Astrocyte of the hippocampus (primary cell): ENCODE results near the gene SPTLC3.

Experiments used
- DNase-seq: peaks from one replicate; pipeline ENCODE4 v3.0.0; 2011; ENCODE audit warnings: low read depth, low spot score

Gene SPTLC3

DNA sequence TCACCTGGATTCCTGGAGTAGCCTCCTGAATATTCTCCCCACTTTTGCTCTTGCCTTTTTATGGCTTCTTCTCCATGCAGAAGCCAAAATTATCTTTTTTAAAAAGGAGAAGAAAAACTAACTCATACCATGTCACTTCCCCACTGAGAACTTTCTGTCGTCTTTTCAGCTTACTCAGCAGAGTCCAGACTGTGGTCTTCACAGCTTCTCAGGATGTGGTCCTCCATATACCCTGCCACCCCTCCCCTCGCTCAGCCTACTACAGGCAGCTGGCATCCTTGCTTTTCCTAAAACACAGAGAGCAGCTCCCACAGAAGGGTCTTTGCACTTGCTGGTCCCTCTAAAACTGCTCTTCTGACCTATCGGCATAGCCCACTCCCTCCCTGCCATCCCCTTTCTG, 122.9 kb downstream of the SPTLC3 start:
- no peak for DNase-seq

DNA sequence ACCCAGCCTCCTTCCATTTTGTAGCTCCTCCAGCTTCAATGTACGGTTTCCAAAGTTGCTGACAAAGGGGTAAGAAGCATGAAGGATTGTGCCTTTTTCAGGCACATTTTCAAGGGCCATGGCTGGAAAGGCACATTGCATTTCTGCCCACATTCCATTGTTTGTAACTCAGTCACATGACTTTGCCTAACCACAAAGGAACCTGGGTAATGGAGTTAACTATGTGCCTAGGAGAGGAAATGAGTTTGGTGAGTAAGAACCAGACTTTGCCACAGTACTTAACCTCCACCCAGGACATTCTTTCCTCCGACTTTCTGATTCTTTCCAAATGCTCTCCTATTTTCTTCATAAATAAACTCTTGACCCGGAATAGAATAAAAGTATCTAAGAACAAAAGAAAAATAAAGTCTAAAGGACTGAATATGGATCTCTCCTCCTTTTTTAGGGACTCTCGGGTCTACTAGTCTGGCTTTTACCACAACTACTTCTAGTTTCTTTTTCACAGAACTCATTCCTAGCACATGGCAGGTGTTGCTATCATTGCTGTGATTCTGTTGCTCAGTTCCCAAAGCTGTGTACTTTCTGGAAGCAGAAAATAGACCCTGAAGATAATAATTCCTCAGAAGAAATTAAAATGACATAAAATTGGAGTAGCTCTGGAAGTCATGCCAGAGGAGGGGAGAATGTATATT, 130.8 kb downstream of the SPTLC3 start:
- DNase-seq: no peak

DNA sequence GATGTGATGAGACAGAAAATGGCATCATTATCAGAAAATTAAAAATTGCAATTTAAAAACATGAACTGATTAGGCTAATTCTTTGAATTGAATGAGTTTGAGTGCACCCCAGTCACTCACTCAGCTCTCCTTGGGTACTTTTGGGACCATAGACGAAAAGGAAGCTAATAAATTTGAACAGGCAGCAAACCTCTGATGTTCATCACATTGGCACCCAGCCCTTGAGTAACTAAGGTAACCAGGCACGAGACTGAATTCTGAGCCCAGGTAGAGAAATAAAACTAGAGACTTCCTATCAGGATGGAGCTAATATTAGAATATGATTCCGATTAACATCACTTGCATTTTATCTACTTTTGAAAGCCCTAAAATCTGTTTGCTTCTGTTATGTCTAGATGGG, 131.4 kb downstream of the SPTLC3 start:
- DNase-seq: no peak

DNA sequence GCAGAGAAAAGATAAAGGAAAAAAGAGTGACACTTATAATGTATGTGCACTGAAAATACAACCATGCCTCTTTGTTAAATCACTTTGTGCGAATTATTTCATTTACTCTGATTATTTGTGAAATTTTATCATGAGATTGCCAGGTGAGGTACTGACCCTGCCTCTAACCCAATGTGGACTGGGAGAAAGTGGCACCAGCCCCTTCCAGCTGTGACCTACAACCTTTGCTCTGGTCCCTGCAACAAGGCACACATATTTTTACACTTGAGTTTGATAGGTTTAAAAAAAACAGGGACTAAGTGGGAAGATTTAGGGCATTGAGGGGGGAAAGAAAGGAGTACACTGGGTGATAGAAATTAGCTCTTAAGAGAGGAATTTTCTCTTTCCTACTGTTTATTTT, 132.0 kb downstream of the SPTLC3 start:
- no peak for DNase-seq

DNA sequence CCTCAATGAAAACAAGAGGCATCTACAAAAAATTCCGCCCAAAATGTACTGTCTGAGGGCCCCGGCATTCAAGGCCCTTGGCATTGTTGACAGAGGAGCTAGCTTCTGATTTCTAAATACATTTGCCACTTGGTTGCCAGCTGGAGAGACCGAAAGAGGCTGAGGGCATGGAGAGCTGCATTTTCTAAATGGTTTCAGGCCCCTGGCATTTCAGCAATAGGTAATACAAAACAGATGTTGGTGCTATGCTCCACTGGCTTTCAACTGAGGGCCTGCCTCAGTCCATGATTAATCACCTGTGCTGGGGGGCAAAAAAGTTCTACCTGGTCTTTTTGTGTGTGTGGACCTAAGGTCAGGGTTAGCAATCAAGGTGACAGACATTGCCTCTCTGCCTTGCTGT, 132.8 kb downstream of the SPTLC3 start:
- no peak for DNase-seq

DNA sequence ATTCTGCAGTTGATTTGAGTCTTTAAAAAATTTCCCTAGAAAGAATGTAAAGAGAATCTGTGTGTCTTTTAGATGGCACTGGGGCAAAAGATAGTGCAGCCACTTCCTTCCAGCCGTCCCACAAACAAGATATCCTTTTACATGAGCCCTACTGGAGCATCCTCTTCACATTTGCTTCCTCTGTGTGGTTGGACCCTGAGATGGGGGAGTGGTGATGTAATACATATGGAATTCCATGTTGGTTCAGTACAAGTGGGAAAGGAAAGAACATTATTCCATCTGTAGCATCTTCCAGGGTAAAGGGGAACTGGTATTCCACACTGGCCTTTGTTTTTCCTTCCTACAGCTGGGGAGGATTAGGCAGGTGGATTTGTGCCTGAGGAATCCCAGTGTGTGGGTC, 133.4 kb downstream of the SPTLC3 start:
- DNase-seq: no peak

DNA sequence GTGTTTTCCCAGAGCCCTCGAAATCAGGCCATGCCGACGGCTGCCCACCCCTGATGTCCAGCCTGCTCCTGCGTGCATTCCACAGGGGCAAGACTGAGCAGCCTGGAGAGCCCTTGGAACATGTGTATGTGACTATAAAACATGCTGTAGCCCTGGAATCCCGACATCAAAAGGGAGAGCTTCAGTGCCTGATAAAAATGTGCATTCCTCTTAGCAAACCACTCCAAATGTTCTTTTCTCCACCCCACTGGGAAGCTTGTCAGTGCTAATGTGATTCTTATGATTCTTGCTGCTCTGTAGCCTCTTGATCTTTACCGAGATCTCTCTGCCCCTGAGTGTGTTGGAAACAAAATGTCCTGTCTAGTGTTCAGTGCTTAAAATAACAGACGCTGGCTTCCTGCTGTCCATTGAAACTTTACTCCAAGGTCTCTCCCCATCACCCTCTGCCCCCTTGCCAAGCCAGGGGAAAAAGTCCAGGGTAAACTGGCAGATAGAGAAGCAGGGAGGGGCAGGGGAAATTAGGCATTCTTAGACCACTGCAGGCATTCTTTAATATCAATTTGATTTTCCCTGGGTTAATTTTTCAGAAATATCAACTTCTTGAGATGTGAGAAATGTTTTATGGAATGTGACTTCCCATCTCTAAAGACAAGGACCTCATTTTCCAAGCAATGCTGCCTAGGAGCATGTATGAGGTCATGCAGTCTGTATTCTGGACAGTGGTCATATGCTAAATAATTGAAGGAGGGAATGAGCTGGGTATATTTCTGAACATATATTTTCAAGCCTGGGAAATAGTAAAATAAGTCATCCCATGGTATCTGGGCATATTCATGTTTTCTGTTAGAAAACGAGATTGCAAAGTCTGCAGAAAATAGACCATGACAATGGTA, 138.5 kb downstream of the SPTLC3 start:
- DNase-seq: no peak

DNA sequence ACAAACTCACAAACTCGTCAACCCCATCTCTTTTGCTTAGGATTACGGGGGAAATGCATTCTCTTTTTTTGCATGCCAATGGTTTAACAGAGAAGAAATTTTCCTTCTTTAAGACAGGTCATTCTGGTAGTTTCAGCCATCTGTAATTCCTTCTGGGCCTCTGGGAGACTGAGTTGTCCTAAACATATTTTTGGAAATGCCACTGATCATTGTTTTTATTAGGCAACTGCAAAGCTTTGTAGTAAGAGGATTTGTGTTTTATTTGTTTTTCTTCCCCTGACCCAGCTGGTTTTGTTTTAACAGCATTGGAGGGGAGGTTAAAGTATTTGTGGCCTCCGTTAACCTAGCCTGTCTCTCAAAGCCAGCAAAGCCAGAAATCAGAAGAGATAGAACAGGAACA, 139.2 kb downstream of the SPTLC3 start:
- DNase-seq: no peak

DNA sequence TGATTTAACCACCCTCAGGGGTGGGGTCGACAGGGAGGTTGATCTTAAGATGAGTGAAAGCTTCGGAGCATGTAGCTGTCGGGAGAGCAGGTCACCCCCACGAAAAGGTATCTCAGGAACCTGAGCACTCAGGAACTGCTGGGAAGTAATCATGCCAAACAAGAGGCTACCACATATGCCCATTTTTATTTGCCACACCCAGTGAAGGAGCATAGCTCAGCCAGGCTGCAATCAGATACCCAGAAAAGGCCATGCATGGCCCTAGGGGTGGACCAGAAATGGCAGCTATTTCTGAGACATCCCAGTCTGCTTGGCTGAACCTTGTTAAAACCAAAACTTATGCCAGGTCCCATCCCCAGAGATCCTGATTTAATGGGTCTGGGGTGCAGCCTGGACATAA, 139.6 kb downstream of the SPTLC3 start:
- no peak for DNase-seq

DNA sequence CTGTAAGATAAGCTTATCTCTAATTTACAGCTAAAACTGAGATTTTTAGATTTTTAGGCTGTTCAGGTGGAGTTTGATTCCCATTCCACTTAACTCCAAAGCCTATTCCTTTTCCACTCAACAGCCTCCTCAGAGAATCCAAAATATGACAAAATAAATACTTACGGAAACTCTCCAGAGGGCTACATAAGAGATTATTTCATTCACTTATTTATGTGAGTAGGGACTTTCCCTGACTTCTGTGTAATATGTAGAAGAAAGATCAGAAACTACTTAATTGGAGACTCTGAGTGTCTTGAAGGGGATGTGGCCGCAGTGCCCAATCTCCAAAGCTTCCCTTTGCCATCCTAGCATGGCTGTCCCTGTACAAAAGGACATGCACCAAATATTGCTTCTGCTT, 140.2 kb downstream of the SPTLC3 start:
- DNase-seq: no peak

DNA sequence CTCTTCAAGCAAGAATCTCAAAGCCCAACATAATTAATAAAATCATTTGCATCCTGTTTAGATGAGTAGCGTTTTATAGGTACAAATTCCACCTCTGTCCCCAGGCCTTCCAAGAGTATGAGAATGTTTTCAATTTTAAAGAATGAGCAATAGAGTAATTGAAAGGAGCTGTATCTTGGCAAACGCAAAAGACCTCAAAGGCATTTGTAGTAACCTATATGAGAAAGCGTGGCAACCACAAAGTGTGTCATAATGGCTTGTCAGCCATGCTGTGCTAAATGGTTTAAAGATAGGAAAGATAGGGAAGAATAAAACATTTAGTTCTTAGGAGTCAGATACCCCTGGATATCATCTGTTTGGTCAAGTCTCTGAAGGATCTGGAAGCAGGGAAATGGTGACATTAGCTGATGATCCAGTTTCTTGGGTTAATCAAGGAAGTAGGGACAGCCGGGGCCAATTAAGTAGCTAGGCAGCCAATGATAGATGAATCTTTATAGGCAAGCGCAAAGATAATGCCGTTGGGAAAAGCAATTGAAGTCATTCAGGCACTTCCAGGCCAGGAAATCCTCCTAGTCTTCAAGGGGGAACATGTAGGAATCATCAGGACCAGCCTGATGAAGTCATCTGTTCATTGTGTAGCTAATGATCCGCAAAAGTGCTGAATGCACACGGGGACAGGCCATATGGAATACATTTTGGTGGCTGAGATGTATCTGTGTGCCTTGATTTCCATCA, 140.8 kb downstream of the SPTLC3 start:
- no peak for DNase-seq

DNA sequence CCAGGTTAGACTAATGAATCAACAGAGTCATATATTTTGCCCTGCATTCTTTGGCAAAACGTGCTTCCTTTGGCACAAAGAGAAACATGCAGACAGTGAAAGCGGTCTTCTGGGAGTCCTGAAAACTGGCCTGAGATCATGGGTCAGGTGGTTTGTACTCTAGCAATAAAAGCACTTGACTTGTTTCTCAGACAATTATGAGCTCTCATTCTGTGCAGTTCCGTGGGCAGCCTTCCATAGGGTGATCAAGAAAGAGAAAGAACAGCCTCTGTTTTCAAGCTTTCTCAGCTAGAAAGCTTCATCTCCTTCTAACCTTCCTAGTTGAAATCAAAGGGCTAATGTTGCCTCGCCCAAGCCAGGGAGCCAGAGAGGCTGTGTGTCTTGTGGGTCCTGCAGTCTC, 149.6 kb downstream of the SPTLC3 start:
- DNase-seq: no peak

DNA sequence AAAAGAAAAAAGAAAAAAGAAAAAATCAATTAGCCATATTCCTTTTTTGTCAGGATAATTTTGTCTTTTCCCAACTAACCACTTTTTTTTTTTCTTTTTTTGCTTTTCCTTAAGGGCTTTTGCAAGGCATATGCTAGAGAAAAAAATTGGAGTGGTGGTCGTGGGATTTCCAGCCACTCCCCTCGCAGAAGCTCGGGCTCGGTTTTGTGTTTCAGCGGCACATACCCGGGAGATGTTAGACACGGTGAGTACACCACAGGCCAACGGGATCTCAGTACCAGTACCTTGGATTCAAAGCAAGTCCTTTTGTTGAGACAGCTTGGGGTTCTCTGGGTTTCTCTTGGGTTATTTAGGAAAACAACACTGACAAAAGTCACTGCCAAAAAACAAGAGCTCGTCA, 151.1 kb downstream of the SPTLC3 start:
- no peak for DNase-seq

DNA sequence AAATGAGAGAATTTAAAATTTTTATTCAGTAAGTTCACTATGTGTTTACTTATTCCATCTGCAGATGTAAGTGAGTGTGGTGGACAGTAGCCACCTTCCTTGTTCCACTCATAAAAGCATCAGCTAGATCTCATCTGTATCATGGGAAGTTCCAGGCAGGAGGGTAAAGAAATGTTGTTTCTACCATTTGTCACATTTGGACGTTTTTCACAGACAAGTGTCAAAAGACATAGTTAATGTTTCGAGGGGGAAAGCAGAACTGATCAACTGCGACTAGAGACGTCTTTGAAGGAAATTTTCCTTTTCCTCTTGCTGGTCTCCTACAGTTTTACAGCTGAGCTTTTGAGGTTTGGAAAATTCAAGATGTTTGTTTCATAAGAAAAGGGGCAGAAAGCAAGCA, 156.4 kb downstream of the SPTLC3 start:
- no peak for DNase-seq

DNA sequence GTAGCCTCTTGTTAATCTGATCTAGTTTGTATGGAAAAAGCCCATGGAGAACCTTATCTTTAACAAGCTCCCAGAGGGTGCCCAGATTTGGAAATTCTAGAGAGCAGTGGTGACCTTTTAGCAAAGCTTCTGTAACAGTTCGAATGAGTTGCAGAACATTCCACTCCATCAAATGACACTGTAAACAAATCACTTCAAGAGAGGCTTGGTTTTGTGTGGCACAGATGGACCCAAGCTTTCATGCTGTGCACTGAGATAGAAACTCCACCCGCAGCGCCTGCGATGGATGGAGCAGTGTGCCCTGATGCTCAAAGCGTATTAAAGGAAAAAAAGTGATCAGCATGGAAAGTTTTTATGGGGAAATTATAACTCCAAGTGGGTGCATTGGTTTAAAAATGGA, 157.2 kb downstream of the SPTLC3 start:
- no peak for DNase-seq

DNA sequence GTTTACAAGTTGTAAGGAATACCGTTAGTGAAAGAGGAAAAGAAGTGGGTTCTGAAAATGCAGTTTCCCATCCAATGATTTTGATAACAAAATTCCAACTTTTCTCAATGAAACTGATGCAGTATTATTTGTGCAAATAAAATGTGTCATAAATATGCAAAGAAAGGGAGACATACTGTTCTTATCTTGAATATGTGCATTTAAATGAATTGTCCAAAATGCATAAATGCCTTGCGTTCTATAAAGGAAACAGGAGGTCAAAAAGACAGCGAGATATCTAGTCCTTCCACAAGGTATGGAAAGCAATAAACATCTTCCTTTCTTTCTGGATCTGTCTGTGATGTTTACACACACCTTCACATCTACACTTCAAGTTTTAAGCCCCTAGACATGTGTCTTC, 157.7 kb downstream of the SPTLC3 start:
- DNase-seq: no peak

DNA sequence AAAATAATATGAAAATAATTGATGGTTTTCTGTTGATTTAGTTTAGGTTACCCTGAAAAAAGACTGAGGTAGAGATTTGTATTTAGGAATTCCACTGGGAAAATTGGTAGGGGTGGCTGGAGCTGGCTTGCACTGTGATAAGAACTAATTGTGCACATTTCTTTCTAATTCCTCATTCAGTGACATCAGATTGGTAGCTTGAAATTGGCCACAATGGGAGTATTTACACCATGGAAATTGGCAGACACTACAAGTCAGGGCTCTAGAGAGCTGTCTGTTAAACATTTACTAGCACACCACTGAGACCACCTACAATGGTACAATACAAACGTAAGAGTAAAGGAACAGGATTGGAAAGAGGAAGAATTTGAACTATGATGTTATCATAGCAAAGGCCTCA, 160.3 kb downstream of the SPTLC3 start:
- DNase-seq: no peak

DNA sequence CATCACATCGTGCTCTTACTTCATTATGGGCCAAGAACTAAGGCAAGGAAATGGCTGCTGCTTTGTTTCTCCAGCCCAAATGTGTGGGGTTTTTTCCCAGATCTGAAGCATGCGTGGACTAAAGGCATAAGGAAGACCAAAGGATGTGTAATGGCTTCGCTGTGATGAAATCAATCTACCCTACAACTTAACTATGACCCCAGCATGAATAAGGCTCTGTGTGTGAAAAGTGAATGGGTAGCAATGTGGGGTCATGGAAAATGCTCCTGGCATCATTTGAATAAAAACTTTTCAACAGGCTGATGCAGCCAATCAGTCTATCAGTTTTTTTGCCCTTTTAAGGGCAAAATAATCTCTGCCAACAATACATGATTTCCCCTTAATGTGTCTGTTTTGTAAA, 162.0 kb downstream of the SPTLC3 start:
- no peak for DNase-seq

DNA sequence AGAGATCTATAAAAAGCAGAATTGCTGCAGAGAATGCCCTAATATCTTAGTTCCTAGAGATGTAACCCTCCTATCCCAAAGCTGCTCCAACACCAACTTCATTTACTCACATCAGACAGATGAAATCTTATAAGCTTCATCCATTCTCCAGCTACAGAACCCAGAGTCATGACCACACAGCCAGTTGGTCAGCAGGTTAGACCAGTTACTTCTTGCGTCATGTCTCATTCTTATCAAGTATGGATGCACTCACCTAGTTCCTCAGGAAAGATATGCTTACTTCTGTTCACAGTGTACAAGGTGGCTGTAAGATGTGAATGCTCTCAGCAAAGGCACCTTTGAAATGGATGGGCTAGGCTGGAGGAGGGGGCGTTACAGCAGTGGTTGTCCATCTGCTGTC, 164.4 kb downstream of the SPTLC3 start:
- DNase-seq: no peak

DNA sequence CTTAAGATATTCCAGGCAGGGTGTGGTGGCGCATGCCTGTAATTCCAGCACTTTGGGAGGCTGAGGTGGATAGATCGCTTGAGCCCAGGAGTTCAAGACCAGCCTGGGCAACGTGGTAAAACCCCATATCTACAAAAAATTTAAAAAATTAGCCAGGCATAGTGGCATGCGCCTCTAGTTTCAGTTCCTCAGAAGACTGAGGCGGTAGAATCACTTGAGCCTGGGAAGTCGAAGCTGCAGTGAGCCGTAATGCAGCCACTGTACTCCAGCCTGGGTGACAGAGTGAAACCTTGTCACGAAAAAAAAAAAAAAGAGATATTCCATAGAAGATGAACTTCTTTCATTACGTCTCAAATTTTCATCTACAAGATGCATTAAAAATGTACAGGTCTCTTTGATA, 165.6 kb downstream of the SPTLC3 start:
- DNase-seq: no peak

DNA sequence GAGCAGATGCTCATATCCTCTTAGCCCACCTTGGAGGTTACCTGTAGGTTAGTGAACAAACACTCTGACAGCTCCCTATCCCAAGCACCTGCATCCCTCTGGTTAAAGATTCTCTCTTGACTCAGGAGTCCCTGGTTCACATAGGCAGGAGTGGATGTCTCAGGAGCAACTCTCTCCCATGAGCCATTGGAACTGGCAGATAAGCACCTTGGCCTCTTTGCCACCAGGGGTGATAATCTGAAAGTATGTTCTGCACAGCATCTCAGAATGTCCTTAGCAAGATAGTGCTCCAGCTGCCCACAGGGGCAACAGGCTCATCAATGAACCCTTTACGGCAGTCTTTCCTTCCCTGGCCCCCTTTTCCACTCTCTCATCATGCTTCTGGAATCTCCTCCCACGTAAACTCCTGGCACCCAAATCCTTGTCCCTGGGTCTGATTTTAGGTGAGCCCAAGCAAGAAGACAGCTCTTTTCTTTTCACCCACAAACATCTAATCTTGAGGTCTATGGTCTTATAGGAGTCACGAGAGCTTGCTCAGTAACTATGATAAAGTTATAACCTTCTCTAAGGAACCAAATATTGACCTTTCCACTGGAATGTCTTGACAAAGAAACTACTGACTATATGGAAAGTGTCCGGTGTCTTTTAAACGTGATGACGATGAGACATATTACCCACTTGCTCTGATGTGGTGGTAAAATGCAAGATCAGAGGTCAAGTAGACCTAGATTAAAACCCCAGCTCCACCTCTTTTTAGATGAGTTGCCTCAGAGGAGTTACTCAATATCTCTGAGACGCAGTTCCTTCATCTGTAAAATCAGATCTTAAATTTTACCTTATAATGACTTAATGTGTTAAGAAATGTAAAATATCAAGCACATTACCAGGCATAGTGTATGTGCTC, 172.5 kb downstream of the SPTLC3 start:
- no peak for DNase-seq

DNA sequence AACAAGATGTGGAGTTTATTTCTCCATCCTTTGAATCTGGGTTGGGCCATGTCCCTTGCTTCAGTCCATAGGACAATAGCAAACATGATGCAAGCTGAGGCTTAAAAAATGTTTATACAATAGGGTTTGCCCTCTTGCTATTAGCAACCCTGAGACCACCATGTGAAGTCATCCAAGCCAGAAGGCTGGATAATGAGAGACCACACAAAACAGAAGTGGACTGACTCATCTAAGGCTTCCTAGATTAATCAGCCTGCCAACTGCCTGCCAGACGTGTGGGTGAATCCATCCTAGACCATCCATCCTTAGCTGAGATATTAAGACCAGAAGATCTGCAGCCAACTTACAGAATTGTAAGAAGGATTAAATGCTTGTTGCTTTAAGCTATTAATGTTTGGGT, 174.2 kb downstream of the SPTLC3 start:
- no peak for DNase-seq
